OCI-LY1 (cell line): Measurements from ENCODE around the gene USF1.

Experiments used
- H2AFZ ChIP-seq: fragments of 200-600 bp; sonication (generic), shearing (Covaris generic); 2 replicates; pipeline ENCODE4 v1.6.0; 2014; ENCODE audit warnings: antibody characterized with exemption, mild to moderate bottlenecking, low read length
- H3F3A ChIP-seq: fragments of 200-600 bp; sonication (generic), shearing (Covaris generic); 2 replicates; pipeline ENCODE4 v1.6.0; 2014; ENCODE audit warnings: mild to moderate bottlenecking, antibody characterized with exemption, low read length, moderate library complexity; ENCODE audit not compliant: insufficient read depth
- H3K27ac ChIP-seq: fragments of 200-600 bp; sonication (generic); 2 replicates; pipeline ENCODE4 v1.5.1; 2014; ENCODE audit warnings: low read length, mixed run types, mild to moderate bottlenecking, low read depth; ENCODE audit not compliant: poor library complexity, severe bottlenecking
- H3K27me3 ChIP-seq: fragments of 200-600 bp; sonication (generic); 2 replicates; pipeline ENCODE4 v1.6.0; 2014; ENCODE audit warnings: antibody characterized with exemption, mild to moderate bottlenecking, low read length, moderate library complexity; ENCODE audit not compliant: insufficient read depth
- H3K36me3 ChIP-seq: fragments of 200-600 bp; sonication (generic); 2 replicates; pipeline ENCODE4 v1.6.1; 2014; ENCODE audit warnings: mild to moderate bottlenecking, antibody characterized with exemption, low read length, moderate library complexity, mixed read lengths; ENCODE audit not compliant: insufficient read depth
- H3K4me1 ChIP-seq: fragments of 200-600 bp; sonication (generic); 2 replicates; pipeline ENCODE4 v1.5.1; 2014; ENCODE audit warnings: mild to moderate bottlenecking, low read length, moderate library complexity; ENCODE audit not compliant: insufficient read depth, severe bottlenecking
- H3K4me2 ChIP-seq: fragments of 200-600 bp; sonication (generic), shearing (Covaris generic); 2 replicates; pipeline ENCODE4 v1.6.1; 2014; ENCODE audit warnings: low read length
- H3K4me3 ChIP-seq: fragments of 200-600 bp; sonication (generic); 2 replicates; pipeline ENCODE4 v1.5.1; 2014; ENCODE audit warnings: low read length, low read depth, mild to moderate bottlenecking, mixed read lengths; ENCODE audit not compliant: poor library complexity, severe bottlenecking
- H3K79me2 ChIP-seq: fragments of 200-600 bp; shearing (Covaris generic); 2 replicates; pipeline ENCODE4 v1.6.1; 2016; ENCODE audit warnings: mixed run types, low read length, mixed read lengths; ENCODE audit not compliant: insufficient read depth
- H3K9ac ChIP-seq: fragments of 200-600 bp; sonication (generic), shearing (Covaris generic); 2 replicates; pipeline ENCODE4 v1.6.1; 2014; ENCODE audit warnings: mild to moderate bottlenecking, low read length, mixed read lengths
- H3K9me2 ChIP-seq: fragments of 200-600 bp; sonication (generic), shearing (Covaris generic); 2 replicates; pipeline ENCODE4 v1.6.1; 2014; ENCODE audit warnings: low read depth, mild to moderate bottlenecking, low read length, mixed read lengths
- H3K9me3 ChIP-seq: fragments of 200-600 bp; shearing (Covaris generic); 2 replicates; pipeline ENCODE4 v1.6.1; 2014; ENCODE audit warnings: low read length, mixed read lengths
- H4K20me1 ChIP-seq: fragments of 200-600 bp; sonication (generic), shearing (Covaris generic); 2 replicates; pipeline ENCODE4 v1.6.0; 2016; ENCODE audit warnings: mild to moderate bottlenecking, low read length; ENCODE audit not compliant: insufficient read depth
- CTCF ChIP-seq: fragments of 200-600 bp; sonication (generic), shearing (Covaris generic); IDR thresholded peaks from 2 replicates; pipeline ENCODE4 v1.5.1; 2017; ENCODE audit warnings: mild to moderate bottlenecking, antibody characterized with exemption, low read length, moderate library complexity, mixed read lengths
- EZH2 ChIP-seq: fragments of 200-600 bp; sonication (generic), shearing (Covaris generic); IDR thresholded peaks from 2 replicates; pipeline ENCODE4 v1.8.0; 2017; ENCODE audit warnings: borderline replicate concordance, mixed run types, mild to moderate bottlenecking, antibody characterized with exemption, low read length, moderate library complexity, mixed read lengths

USF1 gene

DNA sequence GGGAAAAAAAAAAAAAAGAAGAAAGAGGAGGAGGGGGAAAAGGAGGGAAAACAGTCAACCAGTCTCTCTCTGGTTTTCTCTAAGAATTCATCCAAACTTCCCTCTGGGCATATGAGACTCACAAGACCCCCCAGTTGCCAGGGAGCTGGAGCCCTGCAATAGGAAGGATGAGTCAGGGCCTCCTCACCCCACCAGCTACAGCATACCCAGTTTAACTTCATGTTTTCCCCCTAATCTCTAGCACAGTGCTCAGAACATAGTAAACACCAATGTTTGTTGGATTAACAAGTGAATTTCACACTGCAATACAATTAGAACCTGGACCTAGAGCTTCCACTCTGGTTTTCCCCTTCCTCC lies 32.7 kb downstream of the USF1 start:
- H3K4me3 ChIP-seq = peak overlapping the region; percentile 52
- H3K4me2 ChIP-seq = peak overlapping the region; percentile 79
- no peaks in the 10 kb centered on the region for H4K20me1 ChIP-seq
- TF ChIP-seq CTCF (no peak), EZH2 (no peak)
- H2AFZ ChIP-seq = no peak overlapping the region
- H3K9me2 ChIP-seq = no peaks in the 10 kb centered on the region
- H3K27ac ChIP-seq = peak overlapping the region; percentile 75
- H3F3A ChIP-seq = no peaks in the 10 kb centered on the region
- no peaks in the 10 kb centered on the region for H3K27me3 ChIP-seq
- H3K9ac ChIP-seq = peak overlapping the region; percentile 56
- 0 out of 2 replicates have a peak, but pooled peaks cover 3% of the 10 kb centered on the region for H3K36me3 ChIP-seq
- peaks cover 26% of the 10 kb centered on the region for H3K79me2 ChIP-seq
- no peaks in the 10 kb centered on the region for H3K9me3 ChIP-seq
- peaks cover 33% of the 10 kb centered on the region for H3K4me1 ChIP-seq

GRCh38 chr1:161012420-161012819 lies 33.4 kb downstream of the USF1 start:
- no peak for TF ChIP-seq EZH2
- no peak for TF ChIP-seq CTCF
- Histone ChIP-seq H4K20me1 (no peaks in the 10 kb centered on the region), H3K9me3 (no peaks in the 10 kb centered on the region), H3K4me3 (no peak overlapping the region), H3K27ac (no peak overlapping the region), H3K36me3 (0 out of 2 replicates have a peak, but pooled peaks cover 3% of the 10 kb centered on the region), H3K4me1 (peaks cover 27% of the 10 kb centered on the region), H2AFZ (no peak overlapping the region), H3K9me2 (no peaks in the 10 kb centered on the region), H3K27me3 (no peaks in the 10 kb centered on the region), H3K4me2 (no peak overlapping the region), H3K9ac (no peak overlapping the region), H3F3A (no peaks in the 10 kb centered on the region), H3K79me2 (peaks cover 26% of the 10 kb centered on the region)

DNA sequence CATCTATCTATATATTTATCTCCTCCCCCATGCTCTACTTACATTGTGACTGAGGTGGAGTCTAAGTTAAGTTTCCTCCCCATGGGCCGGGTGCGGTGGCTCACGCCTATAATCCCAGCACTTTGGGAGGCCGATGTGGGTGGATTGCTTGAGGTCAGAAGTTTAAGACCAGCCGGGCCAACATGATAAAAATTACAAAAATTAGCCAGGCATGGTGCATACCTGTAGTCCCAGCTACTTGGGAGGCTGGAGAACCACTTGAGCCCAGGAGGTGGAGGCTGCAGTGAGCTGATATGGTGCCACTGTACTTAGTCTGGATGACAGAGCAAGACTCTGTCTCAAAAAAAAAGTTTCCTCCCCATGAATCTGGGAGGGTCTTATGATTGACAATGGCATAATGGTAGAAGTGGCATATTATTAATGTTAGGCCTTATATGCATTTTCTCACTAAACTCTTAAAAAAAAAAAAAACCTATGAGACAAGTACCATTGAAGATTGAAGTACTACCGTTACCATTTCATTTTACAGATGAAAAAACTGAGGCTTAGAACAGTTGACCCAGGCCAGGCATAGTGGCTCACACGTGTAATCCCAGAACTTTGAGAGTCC lies 36.1 kb downstream of the USF1 start:
- no peaks in the 10 kb centered on the region for H3K27me3 ChIP-seq
- 0 out of 2 replicates have a peak, but pooled peaks cover 3% of the 10 kb centered on the region for H3K36me3 ChIP-seq
- no peaks in the 10 kb centered on the region for H4K20me1 ChIP-seq
- peaks cover 34% of the 10 kb centered on the region for H3K79me2 ChIP-seq
- no peaks in the 10 kb centered on the region for H3K9me2 ChIP-seq
- no peaks in the 10 kb centered on the region for H3F3A ChIP-seq
- H3K4me3 ChIP-seq = no peak overlapping the region
- peaks cover 27% of the 10 kb centered on the region for H3K4me1 ChIP-seq
- no peak overlapping the region for H2AFZ ChIP-seq
- no peak overlapping the region for H3K4me2 ChIP-seq
- TF ChIP-seq EZH2 = no peak
- no peak for TF ChIP-seq CTCF
- H3K27ac ChIP-seq = no peak overlapping the region
- no peaks in the 10 kb centered on the region for H3K9me3 ChIP-seq
- H3K9ac ChIP-seq = no peak overlapping the region
